Activated CD8-positive, alpha-beta memory T cell treated with anti-CD3 and anti-CD28 coated beads, Interleukin-2, amount 10 ng/mL, durations not matched to agents 7 days and 5 days (primary cell): ENCODE results near the gene PKD1. TPM values are rescaled to one million over a fixed set of nuclear protein-coding genes. Genes with fewer than 3 reads are reported as not detected.

Experiments
- microRNA-seq: library from miRNA; unstranded; fragments of <30 nt; microRNA quantifications from one replicate; pipeline ENCODE4 v1.2.0, GENCODE V29; 2022
- total RNA-seq, 2 experiments: library from RNA; stranded (reverse); gene quantifications; one replicate each; pipeline ENCODE4 v1.2.3, GENCODE V29; 2021

Gene PKD1
- total RNA-seq, 2 experiments from 2014 or later, result 60.1 to 100 TPM

Small RNAs within 50 kb of the gene (microRNA-seq; reads per million reads assigned to microRNA genes)
- gene MIR1225 (not detected), gene MIR3180-5 (not detected), gene MIR4516 (not detected), gene MIR6511B1 (not detected)

Other genes with a start within 250 kb of the PKD1 start
- not detected for gene HS3ST6, start 217.5 kb downstream of the PKD1 start, total RNA-seq
- gene MSRB1, start 192.7 kb downstream of the PKD1 start, total RNA-seq, result 10 to 100 TPM; 14.5 to 19.8 TPM
- under 1 TPM in 1 of 2 experiments, not detected in 1; 0.42 TPM for gene RPL3L, start 181.2 kb downstream of the PKD1 start, total RNA-seq
- 100 to 1,000 TPM; 148 to 158 TPM for gene NDUFB10, start 176.4 kb downstream of the PKD1 start, total RNA-seq
- gene RPS2, start 171.1 kb downstream of the PKD1 start, total RNA-seq, result 1,000 to 10,000 TPM; 2,823 to 3,048 TPM
- not detected for gene RNF151, start 169.0 kb downstream of the PKD1 start, total RNA-seq
- gene TBL3, start 163.8 kb downstream of the PKD1 start, total RNA-seq, result 10 to 100 TPM; 41.9 to 42.3 TPM
- gene NOXO1, start 154.4 kb downstream of the PKD1 start, total RNA-seq, result under 1 TPM in 1 of 2 experiments, not detected in 1; 0.26 TPM
- gene GFER, start 151.7 kb downstream of the PKD1 start, total RNA-seq, result 10 to 100 TPM; 33.5 to 40.9 TPM
- 10 to 100 TPM in 1 of 2 experiments, 1 to 10 TPM in 1; 6.4 to 17.6 TPM for gene SYNGR3, start 145.9 kb downstream of the PKD1 start, total RNA-seq
- gene ZNF598, start 126.1 kb downstream of the PKD1 start, total RNA-seq, result 10 to 100 TPM; 76.2 to 94.5 TPM
- 1 to 10 TPM; 1.1 to 6.3 TPM for gene NPW, start 116.1 kb downstream of the PKD1 start, total RNA-seq
- gene NHERF2, start 109.0 kb downstream of the PKD1 start, total RNA-seq, result 1 to 10 TPM; 1.3 to 2.2 TPM
- 10 to 100 TPM; 34.3 to 37.5 TPM for gene NTHL1, start 88.1 kb downstream of the PKD1 start, total RNA-seq
- gene TSC2, start 87.9 kb downstream of the PKD1 start, total RNA-seq, result 100 to 1,000 TPM; 101 to 115 TPM
- under 1 TPM; 0.68 to 0.70 TPM for gene RAB26, start 12.7 kb upstream of the PKD1 start, total RNA-seq
- 10 to 100 TPM; 59.5 to 72.9 TPM for gene TRAF7, start 19.9 kb upstream of the PKD1 start, total RNA-seq
- under 1 TPM in 1 of 2 experiments, not detected in 1; 0.09 TPM for gene CASKIN1, start 60.7 kb upstream of the PKD1 start, total RNA-seq
- 10 to 100 TPM; 38.9 to 45.7 TPM for gene MLST8, start 69.6 kb upstream of the PKD1 start, total RNA-seq
- gene BRICD5, start 75.0 kb upstream of the PKD1 start, total RNA-seq, result 10 to 100 TPM; 13.2 to 20.4 TPM
- gene PGP, start 78.9 kb upstream of the PKD1 start, total RNA-seq, result 10 to 100 TPM; 29.8 to 34.8 TPM
- 10 to 100 TPM; 31.3 to 37.1 TPM for gene E4F1, start 87.7 kb upstream of the PKD1 start, total RNA-seq
- gene DNASE1L2, start 100.5 kb upstream of the PKD1 start, total RNA-seq, result 1 to 10 TPM; 1.5 to 2.0 TPM
- gene ECI1, start 115.7 kb upstream of the PKD1 start, total RNA-seq, result 10 to 100 TPM; 48.9 to 57.3 TPM
- 100 to 1,000 TPM; 310 to 324 TPM for gene RNPS1, start 132.2 kb upstream of the PKD1 start, total RNA-seq
- 10 to 100 TPM in 1 of 2 experiments, 1 to 10 TPM in 1; 6.4 to 10.9 TPM for gene ABCA3, start 204.8 kb upstream of the PKD1 start, total RNA-seq